ENCODE data around the gene NEU4.
A peak's percentile ranks its signal among the peaks of the same experiment; 100 is the strongest.
"Not testable (repeated sequence)": the region's sequence is repeated elsewhere in the genome, so short reads cannot be mapped to it uniquely, and the experiment has no call there.

NEU4 gene

DNA sequence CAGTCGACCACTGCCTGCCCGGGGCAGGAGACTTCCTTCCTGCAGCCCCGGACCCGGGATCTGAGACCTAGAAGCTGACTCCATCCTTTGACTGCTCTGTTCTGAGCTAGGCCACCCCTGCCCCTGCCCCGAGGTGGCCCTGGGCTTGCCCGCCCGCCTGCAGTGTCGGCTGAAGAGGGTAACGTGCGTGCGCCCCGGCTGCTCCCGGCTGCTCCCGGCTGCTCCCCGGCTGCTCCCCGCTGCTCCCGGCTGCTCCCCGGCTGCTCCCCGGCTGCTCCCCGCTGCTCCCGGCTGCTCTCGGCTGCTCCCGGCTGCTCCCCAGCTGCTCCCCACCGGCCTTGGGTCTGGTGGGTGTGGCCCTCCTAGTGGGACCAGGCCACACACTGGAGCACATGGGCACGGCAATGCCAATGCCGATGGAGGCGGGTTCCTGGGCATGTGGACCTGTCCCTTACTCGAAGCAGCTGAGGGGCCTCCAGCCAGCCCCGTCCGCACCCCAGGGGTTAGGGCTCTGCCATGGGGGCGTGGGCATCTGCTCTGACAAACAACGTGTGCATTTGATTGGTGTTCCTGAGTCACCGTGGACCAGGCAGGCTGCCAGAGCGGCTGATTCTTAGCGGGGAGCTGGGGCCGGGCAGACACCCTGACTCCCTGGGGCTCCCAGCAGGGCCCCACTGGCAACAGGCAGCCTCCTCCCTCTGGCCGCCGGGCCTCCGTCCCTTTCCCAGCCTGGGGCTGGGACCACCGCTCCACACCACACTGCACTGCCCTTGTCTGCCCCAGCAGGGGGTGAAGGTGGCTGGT is 34.4 kb upstream of the NEU4 start:
- DNase-seq (ENCODE audit: low read depth in 2 of 2): no peak

DNA sequence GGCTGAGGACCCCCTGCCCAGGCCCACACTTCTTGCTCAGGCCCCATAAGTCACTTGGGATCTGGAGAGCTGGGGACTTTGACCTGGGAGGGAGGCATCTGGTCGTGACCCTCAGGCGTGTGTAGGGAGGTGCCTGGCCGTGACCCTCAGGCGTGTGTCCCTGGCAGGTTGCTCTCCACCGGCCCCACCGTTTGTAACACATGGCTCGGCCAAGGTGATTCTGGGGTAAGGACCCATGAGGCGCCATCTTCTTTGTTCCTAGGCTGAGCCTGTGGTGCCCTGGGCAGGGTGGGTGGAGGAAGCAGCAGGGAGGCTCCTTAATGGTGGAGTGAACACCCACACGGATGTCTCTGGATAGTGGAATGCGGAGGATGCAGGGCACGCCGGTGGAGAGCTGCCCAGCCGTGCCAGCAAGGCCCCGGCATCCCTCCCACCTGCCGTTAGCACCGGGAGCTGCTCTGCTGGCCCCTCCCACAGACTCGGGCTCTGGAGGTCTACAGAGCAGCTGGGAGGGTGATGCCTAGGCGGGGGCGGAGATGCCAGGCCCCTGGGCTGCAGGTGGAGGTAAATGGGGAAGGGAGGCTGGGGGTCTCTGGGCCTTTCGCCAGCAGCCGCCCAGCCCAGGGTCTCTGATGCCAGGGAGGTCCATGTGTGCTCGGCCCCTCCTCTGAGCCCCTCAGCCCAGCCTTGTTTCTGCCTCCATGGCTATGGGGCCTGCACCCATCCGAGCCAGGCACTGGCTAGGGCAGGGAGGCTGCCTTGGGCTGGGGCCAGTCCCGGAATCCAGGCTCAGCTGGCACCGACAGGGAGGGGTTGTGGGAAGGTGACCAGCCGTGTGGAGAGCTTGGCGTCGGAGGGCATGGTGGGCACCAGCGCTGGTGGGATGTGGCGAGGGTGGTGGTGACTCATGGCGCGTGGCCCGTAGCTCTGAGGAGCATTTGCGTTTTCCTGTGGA is 33.5 kb upstream of the NEU4 start:
- no peak for DNase-seq (ENCODE audit: low read depth in 2 of 2)

DNA sequence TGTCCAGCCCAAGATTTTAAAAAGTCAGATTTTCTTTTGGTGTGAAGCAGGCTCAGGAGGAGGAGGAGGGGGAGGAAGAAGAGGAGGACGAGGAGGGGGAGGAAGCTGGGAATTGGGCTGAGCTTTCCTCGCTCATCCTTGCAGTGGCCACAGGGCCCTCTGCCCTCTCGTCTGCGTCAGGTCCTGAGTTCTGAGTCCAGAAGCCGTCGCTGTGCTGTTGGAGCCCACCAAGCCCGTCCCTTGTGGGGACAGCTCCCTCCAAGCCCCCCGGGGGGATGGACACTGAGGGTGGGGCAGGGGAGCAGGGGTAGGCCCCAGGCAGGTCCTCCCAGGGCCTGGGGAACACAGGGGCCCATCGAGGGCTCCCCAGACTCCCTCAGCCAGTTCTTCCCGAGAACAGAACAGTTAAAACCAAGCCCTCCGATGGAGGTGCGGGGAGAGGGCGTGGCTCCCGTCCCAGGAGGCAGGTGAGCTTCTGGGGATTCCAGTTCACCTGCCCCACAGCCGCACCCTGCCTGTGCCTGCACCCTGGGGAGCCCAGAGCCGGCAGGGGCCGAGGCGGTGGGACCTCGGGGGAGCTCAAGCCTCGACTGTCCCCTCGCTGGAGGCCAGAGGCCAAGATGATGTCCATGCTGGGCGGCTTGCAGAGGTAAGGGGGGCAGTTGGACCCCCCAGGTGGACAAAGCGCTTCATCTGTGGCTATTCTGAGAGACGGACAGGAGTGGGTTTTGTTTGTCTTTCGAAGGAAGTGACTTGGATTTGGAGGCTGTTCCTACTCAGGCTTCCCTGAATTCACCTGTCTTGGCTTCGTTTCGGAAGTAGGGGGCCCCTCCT is 32.4 kb upstream of the NEU4 start, which contains the start of gene GAL3ST2:
Gene GAL3ST2, plus strand, starts transcription at position 487 of the 834 bp plus-strand sequence. Its CDS starts 134 bp downstream, at position 621.
- no peak for DNase-seq (ENCODE audit: low read depth in 2 of 2)

DNA sequence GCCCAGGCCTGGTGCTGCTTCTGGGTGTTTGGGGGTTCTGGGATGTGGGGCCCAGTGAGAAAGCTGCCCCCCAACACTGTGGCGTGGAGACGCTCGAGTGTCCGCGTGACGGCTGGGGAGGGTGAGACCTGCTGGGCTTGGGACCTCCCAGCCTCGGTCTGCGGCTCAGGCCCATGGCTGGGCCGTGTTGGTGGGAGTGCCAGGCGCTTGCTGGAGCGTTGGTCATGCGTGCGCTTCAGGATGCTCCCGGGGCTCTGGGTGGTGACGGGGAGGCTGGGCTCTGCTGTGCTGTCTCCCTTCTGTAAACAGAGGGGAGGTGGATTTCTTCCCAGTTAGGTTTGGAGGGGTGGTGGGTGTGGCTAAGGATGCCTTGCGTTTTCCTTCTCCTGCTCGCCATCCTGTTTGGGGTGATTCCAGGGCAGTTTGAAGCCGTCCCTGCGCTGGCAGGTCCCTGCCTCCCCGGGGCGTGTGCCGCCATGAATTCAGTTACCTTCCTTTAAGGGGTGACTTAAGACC is 31.8 kb upstream of the NEU4 start:
- no peak for DNase-seq (ENCODE audit: low read depth in 2 of 2)

DNA sequence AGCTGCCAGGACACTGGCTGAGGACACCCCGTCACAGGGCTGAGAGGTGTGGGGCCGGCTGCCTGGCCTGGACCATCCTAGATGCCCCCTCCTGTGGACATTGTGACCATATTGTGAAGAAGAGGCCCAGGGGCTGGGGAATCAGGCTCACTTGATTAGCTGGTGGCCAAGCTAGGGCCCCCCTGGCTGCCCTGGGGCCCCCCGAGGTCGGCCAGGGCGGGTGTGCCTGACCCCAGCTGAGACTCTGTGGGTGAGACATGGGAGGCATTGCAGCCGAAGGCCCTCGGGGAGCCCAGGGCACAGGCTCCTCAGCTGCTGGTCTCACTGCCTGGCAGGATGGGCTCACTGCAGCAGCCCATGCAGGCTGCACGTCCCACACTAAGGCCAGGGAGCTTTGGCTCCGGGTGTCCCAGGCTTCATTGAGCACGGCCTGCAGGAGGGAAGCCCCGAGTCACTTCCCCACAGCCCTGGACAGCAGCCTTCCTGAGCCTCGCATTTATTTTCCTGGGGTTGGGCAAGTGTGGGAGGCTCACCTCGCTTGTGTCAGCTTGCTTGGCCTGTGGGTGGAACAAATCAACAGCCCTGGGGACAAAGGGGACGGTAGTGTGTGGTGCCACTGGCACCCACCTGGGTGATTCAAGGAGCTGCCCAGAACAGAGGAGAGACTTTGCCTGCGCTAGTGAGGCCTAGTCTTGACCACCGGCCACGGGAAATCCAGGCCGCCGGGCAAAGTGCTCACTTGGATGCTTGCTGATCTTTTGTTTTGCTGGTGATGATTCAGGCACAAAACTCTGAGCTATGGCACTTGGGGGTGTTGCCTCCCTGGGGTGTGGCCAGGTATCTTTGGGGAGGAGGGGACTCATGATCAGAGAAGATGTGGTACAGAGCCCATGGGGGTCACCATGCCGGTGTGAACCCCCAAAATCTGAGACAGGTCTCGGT is 31.0 kb upstream of the NEU4 start:
- no peak for DNase-seq (ENCODE audit: low read depth in 2 of 2)

DNA sequence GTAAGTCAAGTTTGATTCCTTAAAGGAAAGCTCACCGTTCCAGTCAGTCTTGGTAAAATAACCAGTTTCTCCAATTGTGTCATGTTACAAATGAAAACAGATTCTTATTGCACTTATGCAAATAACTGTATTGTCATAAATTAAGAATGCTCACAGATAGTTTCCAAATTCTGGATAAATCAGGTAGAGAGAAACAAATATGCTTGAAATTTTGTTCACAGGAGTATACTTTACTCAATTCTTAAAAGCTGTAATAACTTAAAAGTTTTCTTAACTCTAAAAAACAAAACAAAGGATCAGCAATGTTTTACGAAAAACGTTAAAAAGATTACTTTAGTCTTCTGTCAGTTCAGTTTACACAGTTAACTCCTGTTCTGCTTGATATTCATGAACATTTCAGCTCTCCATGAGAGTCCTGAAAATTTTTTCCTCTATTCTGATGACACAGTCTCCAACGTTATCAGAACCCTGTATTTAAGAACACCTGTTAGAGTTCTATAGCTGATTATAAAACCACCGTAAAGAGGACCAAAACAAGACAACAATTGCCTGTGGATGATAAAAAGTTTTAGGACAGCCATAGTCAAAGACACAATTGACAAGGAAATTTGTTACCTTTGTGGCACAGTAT is 27.9 kb upstream of the NEU4 start:
- DNase-seq (ENCODE audit: low read depth in 2 of 2): no peak

DNA sequence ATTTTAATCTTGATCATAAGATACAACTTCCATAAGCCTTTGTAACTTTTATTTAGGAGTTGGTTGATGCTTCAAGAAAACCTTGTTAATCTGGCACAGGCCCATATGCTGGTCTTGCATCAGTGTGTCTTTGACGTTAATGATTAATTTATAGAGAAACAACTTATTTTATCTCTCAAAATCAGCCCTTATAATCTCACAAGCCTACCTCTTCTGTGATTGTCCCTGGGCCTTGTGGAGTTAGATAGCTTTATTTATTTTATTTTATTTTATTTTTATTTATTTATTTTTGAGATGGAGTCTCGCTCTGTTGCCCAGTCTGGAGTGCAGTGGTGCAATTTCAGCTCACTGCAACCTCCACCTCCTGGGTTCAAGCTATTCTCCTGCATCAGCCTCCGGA is 26.9 kb upstream of the NEU4 start:
- DNase-seq (ENCODE audit: low read depth in 2 of 2): not testable (repeated sequence)

DNA sequence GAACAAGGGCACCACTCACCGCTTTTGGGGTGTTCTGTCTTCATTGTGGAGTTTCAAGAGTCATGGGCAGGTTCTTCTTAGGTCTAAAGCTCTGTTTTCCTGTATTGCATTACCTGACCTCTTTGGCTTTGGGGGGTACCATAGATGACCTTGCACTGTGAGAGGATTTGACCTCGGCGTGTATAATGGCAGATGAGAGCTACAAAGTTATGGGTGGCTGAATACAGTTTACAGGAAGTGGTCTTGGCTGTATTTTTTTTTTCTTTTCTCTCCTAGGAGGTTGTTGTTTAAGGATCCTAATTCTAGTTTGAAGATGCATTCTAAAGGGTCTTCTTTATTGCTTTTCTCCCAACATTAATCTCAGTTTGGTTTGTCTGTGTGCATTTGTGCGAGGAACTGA is 20.9 kb upstream of the NEU4 start:
- DNase-seq (ENCODE audit: low read depth in 2 of 2): no peak

DNA sequence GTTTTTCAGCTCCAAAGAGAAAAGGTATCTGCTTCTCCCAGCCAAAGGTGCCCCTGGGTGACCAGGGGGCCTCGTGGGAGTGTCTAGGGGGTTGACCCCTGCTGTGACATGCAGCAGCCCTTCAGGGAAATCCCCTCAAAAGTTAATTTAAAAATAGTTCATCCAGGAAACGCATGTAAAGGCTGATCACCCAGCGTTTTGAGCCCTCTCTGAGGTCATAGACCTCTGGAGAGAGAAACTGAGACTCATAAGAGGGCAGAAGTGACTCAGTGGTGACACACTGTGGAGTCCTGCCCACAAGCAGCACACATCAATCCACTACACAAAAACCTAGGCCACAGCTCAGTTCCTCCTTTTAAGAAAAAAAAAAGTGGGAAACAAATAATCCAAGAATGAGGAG is 20.4 kb upstream of the NEU4 start:
- peak; percentile 21 to 23 for DNase-seq (ENCODE audit: low read depth in 2 of 2)

DNA sequence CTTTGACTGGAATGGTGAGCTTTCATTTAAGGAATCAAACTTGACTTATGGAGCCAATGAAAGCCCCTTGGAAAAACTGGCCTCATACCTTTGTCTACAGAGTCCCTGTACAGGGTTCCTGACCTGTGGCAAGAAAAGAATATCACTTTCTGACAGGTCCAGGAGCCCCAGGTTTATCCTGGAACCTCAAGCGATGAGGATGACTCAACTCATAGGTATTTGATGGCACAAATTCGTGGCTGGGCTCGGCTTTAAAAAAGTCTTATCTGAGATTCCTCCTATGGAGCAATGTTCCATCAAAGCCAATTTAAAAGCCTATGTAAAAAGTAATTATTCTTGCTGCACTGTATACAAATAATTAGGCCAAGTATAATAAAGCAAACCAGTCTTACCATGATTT is 17.6 kb upstream of the NEU4 start:
- not testable (repeated sequence) for DNase-seq (ENCODE audit: low read depth in 2 of 2)

DNA sequence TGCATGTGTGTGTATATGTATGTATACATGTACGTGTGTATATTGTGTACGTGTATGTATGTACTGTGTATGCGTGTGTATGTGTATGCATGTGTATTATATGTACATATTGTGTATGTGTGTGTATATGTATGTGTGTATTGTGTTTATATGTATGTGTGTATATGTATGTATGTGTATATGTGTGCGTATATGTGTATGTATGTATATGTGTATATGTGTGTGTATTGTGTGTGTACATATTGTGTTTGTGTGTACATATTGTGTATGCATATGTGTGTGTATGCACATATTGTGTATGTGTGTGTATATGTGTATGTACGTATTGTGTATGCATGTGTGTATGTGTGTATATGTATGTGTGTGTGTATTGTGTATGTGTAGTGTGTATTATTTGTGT is 15.6 kb upstream of the NEU4 start:
- no peak for DNase-seq (ENCODE audit: low read depth in 2 of 2)

DNA sequence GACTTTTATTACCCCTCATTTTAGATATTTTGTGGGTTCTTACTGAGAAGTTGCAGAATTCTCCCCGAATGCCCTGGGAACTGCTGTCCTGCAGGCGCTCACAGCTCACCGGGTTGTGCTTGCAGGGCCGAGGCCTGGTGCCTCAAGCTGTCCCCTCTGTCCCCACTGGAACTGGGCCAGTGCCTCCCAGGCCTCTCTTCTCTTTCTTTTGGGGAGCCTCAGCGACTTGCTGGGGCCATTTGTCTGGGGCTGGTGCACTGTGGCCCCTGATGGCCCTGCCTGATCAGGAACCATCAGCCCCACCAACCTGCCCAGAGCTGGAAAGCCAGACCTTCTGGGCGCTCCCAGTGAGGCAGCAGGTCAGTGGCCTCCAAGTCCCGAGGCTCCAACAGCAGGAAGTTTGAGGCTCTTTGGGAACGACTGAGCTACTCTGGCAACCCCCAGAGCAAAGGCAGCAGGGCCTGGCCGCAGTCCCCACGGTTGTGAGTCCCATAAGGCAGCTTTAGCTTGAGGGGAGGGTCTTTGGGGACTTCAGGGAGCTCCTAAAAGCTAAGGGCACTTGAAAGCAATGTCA is 14.7 kb upstream of the NEU4 start:
- DNase-seq (ENCODE audit: low read depth in 2 of 2): no peak

DNA sequence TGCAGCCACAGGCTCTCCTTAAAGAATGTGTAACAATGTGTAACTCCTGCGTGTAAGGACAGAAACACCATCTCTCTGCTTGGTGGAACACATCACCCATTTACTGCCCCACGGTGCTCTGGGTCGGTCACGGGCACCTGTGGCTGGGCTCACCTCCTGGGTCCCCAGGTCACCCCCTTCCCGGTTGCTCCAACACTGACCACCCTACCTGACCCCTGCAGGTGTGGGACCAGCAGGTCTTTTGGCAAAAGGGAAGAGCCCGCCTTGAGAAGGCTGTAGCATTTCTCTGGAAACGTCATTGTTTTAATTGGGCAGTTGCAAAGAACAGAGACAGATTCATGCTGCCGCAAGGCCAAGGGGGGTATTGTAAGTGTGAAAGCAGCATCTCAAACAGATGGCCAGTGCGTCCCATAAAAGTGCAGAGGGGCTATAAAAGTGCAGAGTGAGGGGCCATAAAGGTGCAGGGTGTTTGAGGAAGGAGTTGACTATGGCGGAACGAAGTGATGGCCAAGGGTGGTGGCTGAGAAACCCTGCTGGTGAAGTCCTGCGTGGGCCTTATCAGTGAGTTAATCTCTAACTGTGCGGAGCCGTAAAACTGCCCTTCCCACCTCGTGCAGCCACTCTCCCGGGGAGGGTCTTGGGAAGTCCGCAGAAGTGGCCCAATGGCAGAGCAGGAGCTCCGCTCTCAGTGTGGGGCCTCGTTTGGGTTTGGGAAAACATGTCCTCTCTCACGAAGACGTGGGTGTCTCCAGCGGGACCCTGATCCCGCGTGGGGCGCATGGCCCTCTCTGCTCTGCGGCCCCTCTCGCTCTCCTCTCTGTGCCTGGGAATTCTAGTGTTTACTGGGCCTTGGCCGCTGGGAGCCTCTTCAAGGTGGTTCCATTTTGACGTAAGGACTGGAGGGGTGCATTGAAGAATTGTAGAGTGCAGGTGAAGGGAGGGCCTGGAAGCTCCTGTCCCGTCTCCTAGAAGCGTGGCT is 13.7 kb upstream of the NEU4 start:
- no peak for DNase-seq (ENCODE audit: low read depth in 2 of 2)

DNA sequence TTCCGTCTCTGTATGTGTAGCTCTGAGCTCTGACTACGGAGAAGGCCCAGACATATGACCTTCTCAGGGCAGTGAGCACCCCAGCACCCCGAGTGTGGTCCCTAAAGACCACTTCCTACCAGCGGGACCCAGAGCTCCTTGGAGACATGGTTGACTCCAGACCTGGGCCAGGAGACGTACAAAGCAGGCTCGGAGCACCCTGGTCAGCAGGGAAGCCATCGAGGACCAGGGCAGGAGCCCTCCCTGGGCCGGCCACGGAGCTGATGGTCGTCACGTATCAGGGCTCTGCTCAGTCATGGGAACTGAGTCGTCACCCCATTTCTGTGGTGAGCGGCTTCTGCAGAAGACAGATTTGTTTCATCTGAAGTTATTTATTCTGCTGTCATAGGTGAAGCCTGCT is 12.8 kb upstream of the NEU4 start:
- DNase-seq (ENCODE audit: low read depth in 2 of 2): no peak

DNA sequence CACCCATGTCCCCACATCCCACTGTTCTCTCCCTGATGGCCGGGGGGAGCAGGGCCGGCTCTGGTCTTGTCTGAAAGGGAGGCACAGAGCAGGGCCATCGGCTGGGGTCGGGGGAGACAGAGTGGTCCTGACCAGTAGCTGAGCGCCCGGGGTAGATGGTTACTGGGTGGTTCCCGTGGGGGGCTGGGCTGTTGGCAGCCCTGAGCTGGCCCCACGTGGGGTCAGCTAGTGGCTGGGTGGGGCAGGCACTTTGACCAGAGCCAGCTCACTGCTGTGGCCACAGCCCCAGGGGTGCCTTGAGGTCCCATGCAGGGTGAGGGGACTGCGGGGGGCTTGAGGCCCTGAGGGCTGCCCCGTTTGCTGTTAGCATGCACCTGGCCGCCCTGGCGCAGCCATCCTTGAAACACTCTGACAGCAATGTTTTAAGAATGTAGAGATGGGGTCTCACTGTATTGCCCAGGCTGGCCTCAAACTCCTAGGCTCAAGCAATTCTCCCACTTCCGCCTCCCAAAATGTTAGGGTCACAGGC is 12.3 kb upstream of the NEU4 start:
- DNase-seq (ENCODE audit: low read depth in 2 of 2): no peak

DNA sequence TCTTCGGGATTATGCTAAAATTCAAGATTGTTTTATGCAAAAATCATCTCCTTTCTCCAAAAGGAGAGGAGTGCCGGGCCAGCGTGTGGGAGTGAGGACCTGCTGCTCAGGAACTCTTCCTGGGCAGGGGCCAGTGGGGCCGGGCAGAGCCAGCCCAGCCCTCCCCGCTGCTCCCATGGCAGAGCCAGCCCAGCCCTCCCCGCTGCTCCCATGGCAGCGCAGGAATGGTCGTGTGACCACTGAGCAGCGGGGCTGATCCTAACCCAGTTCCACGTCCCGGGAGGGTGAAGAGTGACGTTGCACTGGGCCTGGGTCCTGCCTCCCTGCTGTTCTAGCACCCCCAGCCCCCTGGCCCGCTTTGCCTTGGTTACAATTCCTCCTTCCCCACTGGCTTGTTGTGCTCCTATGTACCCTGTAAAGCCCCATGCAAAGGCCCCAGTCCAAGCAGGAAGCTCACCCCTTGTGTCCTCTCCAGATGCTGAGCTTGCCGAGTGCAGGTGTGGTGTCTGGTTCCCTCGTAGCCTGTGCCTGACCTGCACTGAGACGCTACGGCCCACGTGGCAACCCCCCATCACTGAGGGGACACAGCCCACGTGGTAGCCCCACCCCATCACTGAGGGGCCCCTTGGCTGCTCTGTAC is 11.4 kb upstream of the NEU4 start:
- DNase-seq (ENCODE audit: low read depth in 2 of 2): no peak

DNA sequence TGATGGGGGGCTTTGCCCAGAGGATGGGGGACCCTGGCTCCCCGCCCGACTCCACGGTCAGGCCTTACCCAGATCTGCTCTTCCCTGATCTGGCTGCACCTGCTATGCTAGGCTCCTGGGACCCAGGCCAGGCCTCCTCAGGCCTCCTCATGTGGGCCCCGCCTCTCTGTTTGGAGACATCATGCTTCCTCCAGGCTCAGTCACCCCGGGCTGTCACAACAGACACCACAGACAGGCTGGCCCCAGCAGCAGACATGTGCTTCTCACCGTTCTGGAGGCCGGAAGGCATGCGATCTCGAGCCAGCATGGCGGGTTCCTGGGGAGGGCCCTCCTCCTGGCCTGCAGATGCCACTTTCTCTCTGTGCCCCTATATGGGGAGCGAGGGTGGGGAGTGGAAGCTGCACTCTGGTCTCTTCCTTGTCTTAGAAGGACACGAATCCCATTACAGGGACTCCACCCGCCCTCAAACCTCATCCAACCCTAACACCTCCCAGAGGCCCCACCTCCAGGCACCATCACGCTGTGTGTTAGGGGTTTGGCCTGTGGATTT is 10.8 kb upstream of the NEU4 start:
- no peak for DNase-seq (ENCODE audit: low read depth in 2 of 2)

All from stimulated activated CD8-positive, alpha-beta memory T cell treated with anti-CD3 and anti-CD28 coated beads, Interleukin-15, amount 100 ng/mL, for 4 hours (primary cell).